GM12892 (cell line): Measurements from ENCODE around the gene KYAT1.
A peak's percentile ranks its signal among the peaks of the same experiment; 100 is the strongest.
"Not testable (repeated sequence)": the region's sequence is repeated elsewhere in the genome, so short reads cannot be mapped to it uniquely, and the experiment has no call there.

Experiments used
- DNase-seq: peaks from one replicate; pipeline ENCODE4 v3.0.0; 2011; ENCODE audit not compliant: insufficient read length
- FAIRE-seq: peaks from 2 replicates; lab custom pipeline; 2011; peaks lifted over from hg19 to GRCh38; lab: Jason Lieb, UNC
- POLR2A ChIP-seq: IDR thresholded peaks from 2 replicates; pipeline ENCODE4 v1.6.1; 2011; ENCODE audit warnings: low read depth, low read length, control low read depth
- POLR2AphosphoS5 ChIP-seq: IDR thresholded peaks from 2 replicates; pipeline ENCODE4 v1.6.1; 2011; ENCODE audit warnings: low read depth, low read length, control low read depth
- TAF1 ChIP-seq: IDR thresholded peaks from 2 replicates; pipeline ENCODE4 v1.6.1; 2011; ENCODE audit warnings: low read depth, mild to moderate bottlenecking, control low read depth, low read length, borderline replicate concordance

Gene KYAT1

GRCh38 chr9:128882677-128883603 is 1.2 kb upstream of the KYAT1 start:
- DNase-seq (no peak), FAIRE-seq (no peak)

GRCh38 chr9:128877852-128878251 is 3.9 kb downstream of the KYAT1 start:
- no peak for FAIRE-seq
- DNase-seq, result no peak

More at GRCh38 chr9:128882677-128883603, 1.2 kb upstream of the KYAT1 start:
- no peak for TF ChIP-seq POLR2AphosphoS5
- no peak for TF ChIP-seq TAF1

GRCh38 chr9:128870941-128871265 is 10.8 kb downstream of the KYAT1 start:
- FAIRE-seq, DNase-seq: not testable (repeated sequence)

More at GRCh38 chr9:128877852-128878251, 3.9 kb downstream of the KYAT1 start:
- no peak for TF ChIP-seq POLR2A
- TF ChIP-seq TAF1, result no peak
- TF ChIP-seq POLR2AphosphoS5, result no peak

- no peak for DNase-seq
- no peak for FAIRE-seq
- TF ChIP-seq POLR2AphosphoS5 (no peak), TAF1 (no peak), POLR2A (no peak)
Observed at GRCh38 chr9:128870128-128870940, 11.4 kb downstream of the KYAT1 start.

- peak; percentile 77 for FAIRE-seq
Observed at GRCh38 chr9:128863647-128864046, 18.1 kb downstream of the KYAT1 start.

GRCh38 chr9:128862401-128862851 is 19.3 kb downstream of the KYAT1 start:
- FAIRE-seq, result no peak
- DNase-seq, result no peak
- TF ChIP-seq POLR2A (no peak), TAF1 (no peak), POLR2AphosphoS5 (no peak)

More at GRCh38 chr9:128863647-128864046, 18.1 kb downstream of the KYAT1 start:
- TF ChIP-seq POLR2A (no peak), TAF1 (no peak), POLR2AphosphoS5 (no peak)
- DNase-seq, result peak; percentile 73

- TF ChIP-seq POLR2A (no peak), POLR2AphosphoS5 (no peak), TAF1 (no peak)
- no peak for DNase-seq
- FAIRE-seq, result no peak
Observed at GRCh38 chr9:128861501-128861900, 20.2 kb downstream of the KYAT1 start.

GRCh38 chr9:128860937-128861336 is 20.8 kb downstream of the KYAT1 start:
- DNase-seq, result no peak
- TF ChIP-seq POLR2AphosphoS5 (no peak), POLR2A (no peak), TAF1 (no peak)
- FAIRE-seq, result no peak

- FAIRE-seq, DNase-seq: not testable (repeated sequence)
Observed at GRCh38 chr9:128858476-128858875, 23.3 kb downstream of the KYAT1 start.

- FAIRE-seq, DNase-seq: not testable (repeated sequence)
Observed at GRCh38 chr9:128854454-128854853, 27.3 kb downstream of the KYAT1 start.

- DNase-seq, FAIRE-seq: not testable (repeated sequence)
Observed at GRCh38 chr9:128852646-128853045, 29.1 kb downstream of the KYAT1 start.

- not testable (repeated sequence) for FAIRE-seq
Observed at GRCh38 chr9:128851779-128852600, 29.8 kb downstream of the KYAT1 start.

GRCh38 chr9:128851024-128851423 is 30.7 kb downstream of the KYAT1 start:
- not testable (repeated sequence) for DNase-seq, FAIRE-seq

More at GRCh38 chr9:128851779-128852600, 29.8 kb downstream of the KYAT1 start:
- DNase-seq, result not testable (repeated sequence)
